ENCODE data around the gene POLE4.
A peak's percentile ranks its signal among the peaks of the same experiment; 100 is the strongest.

POLE4 gene

DNA sequence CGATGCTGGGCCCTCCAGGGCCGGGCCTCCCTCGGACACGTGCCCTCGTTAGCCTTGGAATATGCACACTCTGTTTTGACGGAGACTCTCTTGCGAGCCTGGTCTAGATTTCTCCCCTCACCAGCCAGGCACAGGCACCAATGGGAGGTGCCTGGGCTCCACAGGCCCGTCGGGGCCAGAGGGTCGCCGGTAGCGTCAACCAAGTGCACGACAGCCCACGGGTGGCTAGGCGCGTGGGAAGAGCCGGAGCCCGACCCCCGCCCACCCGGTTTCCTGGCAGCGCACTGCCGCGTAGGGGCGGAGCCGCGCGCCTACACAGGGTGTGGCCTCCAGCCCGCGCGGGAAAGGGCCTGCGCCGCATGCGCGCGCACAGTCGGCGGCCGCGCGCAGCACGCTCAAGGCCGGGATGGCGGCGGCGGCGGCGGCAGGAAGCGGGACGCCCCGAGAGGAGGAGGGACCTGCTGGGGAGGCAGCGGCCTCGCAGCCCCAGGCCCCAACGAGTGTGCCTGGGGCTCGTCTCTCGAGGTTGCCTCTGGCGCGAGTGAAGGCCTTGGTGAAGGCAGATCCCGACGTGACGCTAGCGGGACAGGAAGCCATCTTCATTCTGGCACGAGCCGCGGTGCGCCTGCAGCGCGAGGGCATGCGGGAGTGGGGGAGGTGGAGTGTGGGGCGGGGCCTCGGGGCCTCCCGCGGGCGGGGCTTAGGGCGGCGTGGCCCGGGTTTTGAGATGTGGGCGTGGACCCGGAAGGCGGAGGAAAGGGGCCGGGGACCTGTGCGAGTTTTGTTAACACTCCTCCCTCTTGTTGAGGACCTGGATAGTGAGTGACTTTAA lies at the start of gene POLE4:
TSS of gene POLE4 (plus strand) at position 370 of the 832 bp plus-strand sequence. CDS start at position 407, 37 bp downstream.
- DNase-seq (ENCODE audit: low read depth), result peak; percentile 85

DNA sequence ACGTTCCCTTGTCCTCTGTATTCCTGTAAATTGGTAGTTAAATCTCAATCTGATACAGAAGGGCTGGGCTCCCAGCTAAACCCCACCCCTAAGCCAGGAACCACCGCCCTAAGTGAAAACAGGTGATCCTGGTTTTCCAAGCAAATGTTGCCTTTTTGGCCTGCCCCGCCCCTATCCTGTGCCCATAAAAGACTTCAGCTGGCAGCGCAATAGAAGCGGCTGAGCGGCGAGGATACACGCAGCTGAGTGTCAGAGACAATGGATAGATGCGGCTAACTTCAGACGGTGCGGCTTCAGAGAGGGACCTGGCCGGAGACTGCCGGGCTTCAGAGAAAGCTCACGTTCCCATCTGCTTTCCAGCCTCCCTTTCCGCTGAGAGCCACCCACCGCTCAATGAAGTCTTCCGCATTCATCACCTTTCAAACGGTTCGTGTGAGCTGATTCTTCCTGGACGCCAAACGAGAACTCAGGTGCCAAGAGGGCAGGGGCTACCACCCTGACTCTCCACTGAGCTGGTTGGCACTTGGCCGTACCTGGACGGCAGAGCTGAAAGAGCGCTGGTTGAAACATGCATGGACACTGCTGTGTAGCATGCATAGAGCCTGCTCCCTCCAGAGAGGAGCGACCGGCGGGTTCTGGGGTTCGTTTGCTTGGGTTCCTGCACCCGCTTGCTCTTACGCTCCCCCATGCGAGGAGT lies 49.5 kb upstream of the POLE4 start:
- DNase-seq (ENCODE audit: low read depth), result no peak

GRCh38 chr2:74910245-74910644 lies 48.2 kb upstream of the POLE4 start:
- DNase-seq (ENCODE audit: low read depth), result no peak

DNA sequence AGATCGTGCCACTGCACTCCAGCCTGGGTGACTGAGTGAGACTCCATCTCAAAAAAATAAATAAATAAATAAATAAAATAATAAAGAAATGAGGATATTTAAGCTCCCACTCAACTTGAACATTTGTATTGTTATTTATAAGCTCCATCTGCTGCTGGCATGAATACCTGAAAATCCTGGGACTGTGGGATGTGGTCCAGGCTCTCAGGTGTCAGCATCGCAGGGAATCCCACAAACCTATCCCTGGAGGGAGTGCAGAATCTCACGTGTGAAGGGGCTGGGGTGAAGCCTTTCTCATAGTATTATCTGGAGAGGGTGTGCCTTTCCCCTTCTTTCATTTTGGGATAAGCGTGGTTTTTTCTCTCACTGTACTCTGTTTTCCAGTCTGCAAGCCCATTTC lies 47.4 kb upstream of the POLE4 start:
- no peak for DNase-seq (ENCODE audit: low read depth)

DNA sequence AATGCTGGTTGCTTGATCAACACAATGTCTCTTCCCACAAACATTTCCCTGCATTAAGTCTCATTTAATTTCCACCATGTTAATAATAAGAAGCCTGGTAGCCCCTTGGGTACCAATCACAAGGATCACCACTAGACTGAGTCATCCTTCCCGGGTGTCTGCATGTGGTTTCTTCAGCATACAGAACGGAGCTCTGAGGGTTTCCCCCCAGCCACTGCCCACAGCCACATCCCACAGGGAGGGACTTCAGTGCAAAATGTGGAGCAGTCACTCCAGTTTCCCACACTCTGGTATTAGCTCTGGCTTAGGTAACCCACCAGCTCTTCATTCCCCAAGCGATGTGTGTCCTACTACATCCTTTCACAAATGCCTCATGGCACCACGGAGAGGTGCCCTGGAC lies 42.7 kb upstream of the POLE4 start:
- no peak for DNase-seq (ENCODE audit: low read depth)

- no peak for DNase-seq (ENCODE audit: low read depth)
Measured at GRCh38 chr2:74916394-74916793, 42.0 kb upstream of the POLE4 start.

GRCh38 chr2:74917702-74918619 lies 40.5 kb upstream of the POLE4 start:
- DNase-seq (ENCODE audit: low read depth), result peak; percentile 52

GRCh38 chr2:74919827-74920226 lies 38.6 kb upstream of the POLE4 start:
- DNase-seq (ENCODE audit: low read depth), result peak; percentile 7

GRCh38 chr2:74921236-74921736 lies 37.2 kb upstream of the POLE4 start:
- DNase-seq (ENCODE audit: low read depth), result no peak

GRCh38 chr2:74922592-74923227 lies 35.7 kb upstream of the POLE4 start:
- DNase-seq (ENCODE audit: low read depth), result peak; percentile 44

- DNase-seq (ENCODE audit: low read depth), result no peak
Measured at GRCh38 chr2:74924463-74925265, 33.8 kb upstream of the POLE4 start.

GRCh38 chr2:74925361-74925786 lies 33.1 kb upstream of the POLE4 start:
- DNase-seq (ENCODE audit: low read depth), result no peak

DNA sequence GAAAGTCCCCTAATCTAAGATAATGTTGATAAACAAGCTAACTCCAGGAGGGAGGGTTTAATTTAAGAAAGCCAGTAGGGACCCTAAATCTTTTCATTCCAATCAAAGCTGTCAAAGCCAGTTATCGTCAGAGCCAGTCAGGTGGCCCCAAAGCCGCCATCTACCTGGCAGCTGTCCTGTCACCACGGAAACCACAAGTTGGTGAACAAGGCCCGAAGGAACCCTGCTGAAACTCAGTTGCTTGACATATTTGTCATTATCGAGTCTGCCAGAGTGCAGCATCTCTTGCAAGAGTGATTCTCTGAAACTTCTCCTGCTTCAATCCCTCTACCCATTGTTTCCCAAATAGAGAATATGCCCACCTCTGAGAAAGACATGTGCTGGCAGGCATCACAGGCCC lies 30.8 kb upstream of the POLE4 start:
- no peak for DNase-seq (ENCODE audit: low read depth)

GRCh38 chr2:74930811-74931486 lies 27.5 kb upstream of the POLE4 start:
- no peak for DNase-seq (ENCODE audit: low read depth)

DNA sequence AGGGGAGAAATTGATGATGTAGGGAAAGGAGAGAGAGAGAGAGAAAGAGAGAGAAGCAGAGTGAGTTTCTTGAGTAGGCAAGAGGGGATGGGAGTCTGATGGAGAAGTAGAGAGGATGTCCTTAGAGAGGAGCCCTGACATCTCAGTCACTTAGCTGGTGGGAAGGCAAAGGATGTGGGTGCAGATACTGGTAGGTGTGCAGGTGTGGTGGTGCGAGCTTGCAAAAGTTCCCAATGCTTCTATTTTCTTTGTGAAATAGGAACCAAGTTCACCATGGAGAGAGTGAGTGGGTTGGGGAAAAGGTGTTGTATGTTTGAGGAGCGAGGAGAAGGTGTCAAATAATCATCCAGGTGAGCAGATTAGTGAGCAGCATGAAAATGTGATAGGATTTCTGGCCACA lies 26.5 kb upstream of the POLE4 start:
- no peak for DNase-seq (ENCODE audit: low read depth)

- no peak for DNase-seq (ENCODE audit: low read depth)
Measured at GRCh38 chr2:74935975-74936391, 22.5 kb upstream of the POLE4 start.

GRCh38 chr2:74937221-74937880 lies 21.1 kb upstream of the POLE4 start:
- no peak for DNase-seq (ENCODE audit: low read depth)

- DNase-seq (ENCODE audit: low read depth), result no peak
Measured at GRCh38 chr2:74938264-74938663, 20.2 kb upstream of the POLE4 start.
